NCI-H226 (cell line): ENCODE data around the gene PZP.
"Not testable (repeated sequence)": the region's sequence is repeated elsewhere in the genome, so short reads cannot be mapped to it uniquely, and the experiment has no call there.

ENCODE experiments used
- DNase-seq: peaks from one replicate; pipeline ENCODE4 v3.0.0-alpha.2; 2015

The PZP gene

DNA sequence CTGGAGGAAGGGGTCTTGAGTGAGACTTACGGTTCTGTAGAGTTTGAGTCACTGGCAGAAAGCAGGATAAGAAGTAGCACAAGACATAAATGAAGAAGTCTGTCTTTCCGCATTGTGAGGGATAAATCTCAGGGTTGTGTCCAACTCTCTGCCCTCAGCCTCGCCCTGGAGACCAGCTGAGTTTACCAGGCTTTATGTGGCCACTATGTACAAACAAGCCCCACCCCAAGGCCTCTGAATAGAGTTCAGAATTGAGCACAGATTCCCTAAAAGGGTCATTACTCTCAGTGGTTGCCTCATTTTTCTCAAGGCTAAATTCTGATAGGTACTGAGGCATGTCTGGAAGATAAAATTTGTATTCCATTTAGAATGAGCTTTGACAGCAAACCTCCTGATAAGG is at the start of gene PZP:
Gene PZP (minus strand): TSS at position 167 of the 400 bp plus-strand sequence. CDS start 54 bp downstream, at position 113.
- no peak for DNase-seq

DNA sequence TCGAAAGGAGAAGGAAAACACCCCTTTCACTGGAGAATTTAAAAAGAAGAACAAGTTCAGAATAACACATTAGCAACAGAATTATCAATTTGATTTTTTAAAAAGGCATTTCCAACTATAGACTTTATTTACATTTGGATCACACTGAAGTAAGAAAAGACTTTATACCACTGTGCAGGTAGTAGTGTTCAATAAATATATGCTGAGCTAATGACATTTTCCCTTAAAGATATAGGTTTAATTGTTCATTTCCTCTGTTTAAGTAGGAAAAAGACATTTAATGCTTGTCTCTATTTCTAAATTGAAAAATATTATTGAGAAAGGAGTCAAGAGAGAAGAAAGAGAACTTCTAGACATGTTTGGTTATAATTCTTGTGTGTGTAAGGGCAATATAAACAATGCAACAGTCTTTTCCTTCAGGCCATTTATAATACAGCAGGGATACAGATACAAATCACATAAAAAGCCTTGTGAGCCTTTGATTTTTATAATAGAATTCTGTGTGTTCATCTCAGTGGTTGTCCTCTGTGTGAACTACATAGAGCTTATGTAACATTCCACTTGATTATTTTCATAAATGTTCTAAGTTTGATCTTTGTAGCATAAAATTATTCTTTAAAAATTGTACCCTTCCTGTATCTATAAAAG is 48.7 kb upstream of the PZP start:
- DNase-seq, result no peak

DNA sequence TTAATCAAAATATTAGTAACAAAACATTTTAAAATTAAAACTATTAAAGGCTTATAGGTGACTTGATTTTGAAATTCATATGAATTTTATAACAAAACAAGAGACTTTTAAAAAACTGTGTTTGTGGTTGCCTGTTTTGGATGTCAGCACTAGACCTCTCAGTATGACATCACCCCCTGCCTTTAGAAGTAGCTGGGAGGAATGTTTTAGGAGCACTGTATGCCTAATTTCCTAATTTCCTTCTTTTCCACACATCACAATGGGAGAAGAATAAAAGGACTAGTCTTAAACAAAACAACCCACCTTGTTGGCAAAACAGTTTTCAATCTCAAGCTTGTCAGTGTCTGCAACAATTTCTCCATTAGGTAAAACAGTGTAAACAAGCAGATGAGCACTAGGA is 48.1 kb upstream of the PZP start:
- no peak for DNase-seq

DNA sequence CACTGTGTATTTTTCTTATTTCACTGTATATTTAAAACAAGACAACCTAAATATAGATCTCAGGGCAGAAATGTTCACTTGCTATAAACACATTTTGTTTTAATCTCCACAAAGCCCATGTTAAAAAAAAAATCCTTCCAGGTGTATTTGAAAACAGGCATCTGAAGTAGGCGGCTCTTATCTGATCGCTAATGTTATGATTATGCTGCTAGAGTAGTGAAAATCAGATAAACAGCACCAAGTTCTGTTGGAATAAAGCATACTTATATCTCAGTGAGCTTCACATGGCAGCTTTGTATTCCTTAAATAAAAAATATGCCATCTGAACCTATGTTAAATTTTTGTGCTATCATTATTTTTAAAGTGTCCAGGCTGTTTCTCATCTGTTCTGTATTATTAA is 47.6 kb upstream of the PZP start:
- no peak for DNase-seq

DNA sequence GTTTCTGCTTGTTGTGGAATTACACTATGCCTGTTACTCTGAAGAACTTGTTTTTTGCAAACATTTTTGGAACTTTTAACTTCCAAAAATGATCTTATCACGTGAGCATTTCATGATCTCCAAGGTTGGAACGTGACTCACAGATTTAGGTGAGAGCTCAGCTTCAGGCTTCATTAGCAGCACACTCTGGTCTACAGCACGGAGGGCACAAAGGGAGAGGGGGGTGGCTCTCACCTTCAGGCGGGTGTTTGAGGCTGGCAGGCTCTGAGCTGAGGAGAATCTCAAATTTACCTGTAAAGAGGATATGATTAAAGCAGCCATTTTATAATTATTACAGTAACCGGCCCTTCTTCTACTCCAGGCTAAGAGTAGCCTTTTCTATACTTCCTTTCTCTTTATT is 45.3 kb upstream of the PZP start:
- no peak for DNase-seq

DNA sequence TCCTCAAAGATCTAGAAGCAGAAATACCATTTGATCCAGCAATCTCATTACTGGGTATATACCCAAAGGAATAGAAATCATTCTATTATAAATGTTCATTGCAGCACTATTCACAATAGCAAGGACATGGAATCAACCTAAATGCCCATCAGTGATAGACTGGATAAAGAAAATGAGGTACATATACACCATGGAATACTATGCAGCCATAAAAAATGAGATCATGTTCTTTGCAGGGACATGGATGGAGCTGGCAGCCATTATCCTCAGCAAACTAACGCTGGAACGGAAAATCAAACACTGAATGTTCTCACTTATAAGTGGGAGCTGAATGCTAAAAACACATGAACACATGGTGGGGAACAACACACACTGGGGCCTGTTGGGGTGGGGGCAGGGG is 44.6 kb upstream of the PZP start:
- not testable (repeated sequence) for DNase-seq

DNA sequence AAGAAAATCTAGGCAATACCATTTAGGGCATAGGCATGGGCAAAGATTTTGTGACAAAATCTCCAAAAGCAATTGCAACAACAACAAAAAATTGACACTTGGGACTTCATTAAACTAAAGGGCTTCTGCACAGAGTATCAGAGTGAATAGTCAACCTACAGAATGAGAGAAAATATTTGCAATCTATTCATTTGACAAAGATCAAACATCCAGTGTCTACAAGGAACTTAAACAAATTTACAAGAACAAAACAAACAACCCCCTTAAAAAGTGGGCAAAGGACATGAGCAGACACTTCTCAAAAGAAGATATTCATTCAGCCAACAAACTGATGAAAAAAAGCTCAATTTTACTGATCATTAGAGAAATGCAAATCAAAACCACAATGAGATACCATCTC is 44.1 kb upstream of the PZP start:
- DNase-seq, result no peak

DNA sequence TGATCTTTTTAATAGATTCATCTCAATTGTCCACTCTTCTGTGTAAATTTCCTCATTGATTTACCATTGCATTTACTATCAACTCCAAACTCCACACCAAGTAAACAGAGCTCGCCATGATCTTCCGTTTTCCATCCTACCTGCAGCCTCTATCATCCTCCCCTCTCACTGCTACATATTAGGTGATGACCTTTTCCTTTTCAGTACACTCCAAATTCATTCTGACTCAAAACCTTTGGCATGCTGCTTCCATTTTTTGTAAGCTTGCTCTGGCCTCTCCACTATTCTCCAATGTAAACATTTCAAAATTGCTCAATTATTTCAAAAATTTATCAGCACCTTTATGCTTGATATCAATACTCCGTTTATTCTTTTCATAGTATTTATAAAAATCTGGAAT is 40.2 kb upstream of the PZP start:
- no peak for DNase-seq

DNA sequence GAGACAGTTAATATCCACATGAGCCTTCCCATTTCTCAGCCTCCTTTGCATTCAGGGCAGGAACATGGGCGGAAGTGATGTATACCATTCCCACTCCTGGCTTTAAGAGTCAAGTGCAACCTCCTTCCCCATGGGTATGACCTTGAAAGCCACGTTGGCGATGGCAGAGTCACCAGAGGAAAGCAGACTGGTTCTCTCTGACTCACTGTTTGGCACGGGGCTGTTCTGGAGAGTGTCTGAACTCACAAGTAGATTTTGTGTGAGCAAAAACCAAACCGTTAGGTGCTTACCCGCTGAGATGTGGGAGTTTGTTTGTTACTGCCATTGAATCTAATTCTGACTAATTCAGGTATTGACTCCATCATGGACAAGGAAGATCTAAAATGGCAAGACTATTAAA is 36.7 kb upstream of the PZP start:
- no peak for DNase-seq

DNA sequence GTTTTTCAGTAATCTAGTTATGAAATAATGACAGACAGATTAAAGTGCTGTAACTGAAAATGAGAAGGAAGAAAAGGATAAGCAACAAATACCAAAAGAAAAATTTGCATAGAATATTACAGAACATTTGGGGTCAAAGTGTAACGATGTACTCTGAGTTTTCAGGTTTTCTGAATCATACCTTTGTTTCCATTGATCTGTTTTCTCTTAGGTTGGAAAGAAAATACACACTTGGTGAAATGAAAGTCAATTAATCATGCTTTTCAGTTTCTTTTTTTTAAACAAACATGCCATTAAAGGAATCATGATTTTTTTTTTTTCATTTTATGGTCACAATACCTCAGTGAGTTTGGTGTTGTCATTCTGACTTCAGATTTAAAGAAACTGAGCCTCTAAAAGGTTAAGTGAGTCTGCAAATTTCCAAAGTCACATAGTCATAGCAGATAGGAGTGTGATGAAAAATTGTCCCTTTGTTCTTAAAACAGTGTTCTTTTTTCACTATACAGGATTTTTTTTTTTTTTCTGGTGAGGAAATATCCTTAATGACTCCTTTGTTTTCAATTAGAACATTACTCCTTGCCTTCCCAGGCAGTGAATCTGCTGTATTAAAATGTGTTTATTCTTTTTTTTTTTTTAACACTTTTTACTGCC is 35.9 kb upstream of the PZP start:
- no peak for DNase-seq

DNA sequence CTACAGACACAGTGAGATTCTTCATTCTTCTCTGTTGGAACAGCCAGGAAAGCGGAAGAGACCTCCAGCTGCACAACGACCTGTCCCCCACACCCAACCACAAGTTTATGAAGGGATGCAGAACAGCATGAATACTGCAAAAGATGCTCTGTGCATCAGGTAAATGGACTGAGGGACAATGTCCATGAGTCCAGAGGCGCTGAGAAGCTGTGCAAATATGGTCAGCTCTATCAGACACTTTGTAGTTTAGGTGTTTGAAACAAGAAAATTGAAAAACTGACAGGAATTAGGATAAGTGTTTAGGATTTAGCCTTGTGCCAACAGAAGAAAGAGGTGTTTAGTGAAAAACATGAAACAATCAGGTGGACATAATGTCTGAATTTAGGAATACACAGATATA is 33.1 kb upstream of the PZP start:
- no peak for DNase-seq

DNA sequence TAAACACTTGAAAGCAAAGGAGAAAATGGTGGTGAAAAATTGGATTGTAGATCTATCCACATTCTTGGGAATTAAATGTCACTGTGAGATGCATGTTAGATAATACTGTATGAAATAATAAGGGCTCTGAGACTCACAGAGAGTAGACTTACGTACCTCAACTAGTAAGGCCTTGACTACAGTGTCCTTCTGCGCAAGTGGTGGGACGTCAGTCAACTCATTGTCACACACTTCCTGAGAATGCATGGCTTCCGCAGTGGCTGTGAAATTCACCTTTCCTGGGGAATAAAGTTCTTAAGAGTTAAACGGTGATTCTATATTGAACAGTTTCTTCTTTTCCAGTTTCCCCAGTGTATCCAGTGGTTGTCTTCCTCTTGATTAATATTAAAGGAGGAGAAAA is 32.6 kb upstream of the PZP start:
- no peak for DNase-seq

DNA sequence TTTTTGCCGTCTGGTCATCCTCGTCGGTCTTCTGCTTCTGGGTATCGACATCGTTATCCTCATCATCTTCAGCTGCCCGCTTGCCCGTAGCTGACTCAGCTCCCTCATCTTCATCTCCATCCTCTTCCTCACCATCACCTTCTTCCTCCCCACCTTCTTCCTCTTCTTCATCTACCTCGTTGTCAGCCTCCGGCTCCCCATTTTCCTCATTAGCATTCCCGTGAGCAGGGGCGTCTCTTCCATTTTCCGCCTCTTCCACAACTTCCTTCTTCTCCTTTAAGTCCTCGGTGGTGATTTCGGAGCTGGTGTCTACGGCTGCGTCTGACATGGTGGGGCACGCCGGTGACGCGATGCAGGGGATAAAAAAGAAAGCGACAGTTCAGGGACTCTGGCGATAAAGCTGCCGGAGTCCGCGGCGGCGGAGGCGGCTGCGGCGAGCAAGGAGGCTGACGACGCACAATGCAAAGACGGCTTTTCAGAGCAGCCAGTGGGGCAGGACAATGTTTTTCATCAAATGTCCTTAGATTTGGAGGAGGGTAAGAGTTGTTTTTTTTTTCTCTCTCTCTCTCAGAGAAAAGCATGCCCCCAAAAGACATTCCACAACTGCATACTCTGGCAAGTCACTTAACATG is 31.9 kb upstream of the PZP start:
- not testable (repeated sequence) for DNase-seq

DNA sequence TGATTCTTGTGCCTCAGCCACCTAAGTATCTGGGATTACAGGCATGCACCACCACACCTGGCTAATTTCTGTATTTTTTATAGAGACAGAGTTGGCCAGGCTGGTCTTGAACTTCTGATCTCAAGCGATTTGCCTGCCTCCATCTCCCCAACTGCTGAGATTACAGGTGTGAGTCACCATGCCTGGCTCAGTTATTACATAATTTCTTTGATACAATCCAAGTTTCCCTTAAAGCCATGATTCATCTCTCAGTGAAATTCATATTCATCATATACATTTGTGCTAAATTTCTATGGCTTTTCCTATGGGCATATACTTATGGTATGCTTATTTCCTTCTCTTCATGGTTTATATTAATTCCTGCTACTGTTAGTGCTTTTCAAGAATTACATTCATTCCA is 29.1 kb upstream of the PZP start:
- DNase-seq, result peak; percentile 2

DNA sequence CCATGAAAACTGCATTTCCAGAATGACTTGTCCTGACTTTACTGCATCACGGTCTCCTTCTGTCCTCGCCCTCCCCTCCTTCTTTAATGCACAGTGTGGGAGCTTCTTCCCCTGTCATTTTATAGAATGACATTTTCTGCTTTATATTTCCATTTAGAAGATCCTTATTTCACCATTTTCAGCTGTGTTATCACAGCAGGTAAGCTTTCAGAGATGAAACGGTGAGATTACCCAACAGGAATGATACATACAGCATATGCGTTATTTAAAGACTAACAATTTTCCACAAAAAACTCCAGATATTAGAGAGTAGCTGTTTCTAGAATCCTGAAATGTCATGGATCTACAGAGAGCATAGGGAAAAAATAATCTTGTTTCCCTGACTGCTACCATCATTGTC is 27.3 kb upstream of the PZP start:
- no peak for DNase-seq

DNA sequence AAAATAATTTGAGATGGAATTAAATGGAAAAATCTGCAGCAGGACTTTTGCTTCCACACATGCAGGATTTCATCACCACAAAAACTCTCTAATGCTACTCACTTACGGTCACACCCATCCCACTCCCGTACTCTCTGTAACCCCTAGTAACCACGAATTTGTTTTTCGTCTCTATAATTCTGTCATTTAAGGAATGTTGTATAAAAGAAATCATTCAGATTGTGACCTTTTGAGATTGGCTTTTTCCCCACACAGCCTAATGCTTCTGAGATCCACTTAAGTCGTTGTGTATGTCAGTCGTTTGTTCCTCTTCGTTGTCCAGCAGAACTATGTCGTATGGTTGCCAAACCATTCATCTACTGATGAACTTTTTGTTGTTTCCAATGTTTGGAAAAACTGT is 19.8 kb upstream of the PZP start:
- DNase-seq, result no peak

DNA sequence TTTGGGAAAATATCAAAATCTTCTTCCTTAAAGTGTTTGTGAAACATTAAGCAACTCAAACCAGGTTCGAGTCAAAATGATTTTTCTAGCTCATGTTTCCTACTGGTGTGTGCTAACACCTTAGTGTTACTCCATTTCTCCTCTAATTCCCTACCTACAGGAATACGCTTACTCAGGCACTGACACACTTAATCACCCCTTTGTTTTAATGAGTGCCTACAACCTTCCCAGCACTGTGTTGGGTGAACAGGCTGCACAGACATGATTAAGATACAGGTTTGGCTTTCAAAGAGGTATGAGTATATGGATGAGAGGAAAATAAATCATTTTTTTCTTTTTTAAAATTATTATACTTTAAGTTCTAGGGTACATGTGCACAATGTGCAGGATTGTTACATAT is 15.6 kb upstream of the PZP start:
- no peak for DNase-seq

DNA sequence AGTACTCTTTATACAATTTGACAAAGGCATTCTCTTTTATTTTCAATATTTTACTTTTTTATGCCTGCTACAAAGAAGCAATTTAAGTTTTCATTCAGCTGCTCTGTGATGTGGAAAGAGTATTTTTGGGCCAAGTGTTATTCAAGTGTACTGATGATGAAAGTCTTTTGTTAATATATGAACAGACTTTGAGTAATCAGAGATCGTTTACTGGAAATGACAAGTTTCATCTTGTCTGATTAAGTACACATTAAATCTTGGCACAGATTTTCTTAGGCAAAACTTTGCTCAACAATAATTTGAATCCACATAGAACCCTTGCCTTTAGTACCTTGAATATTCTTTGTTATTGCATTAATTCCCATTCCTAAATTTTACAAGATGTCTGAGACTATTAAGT is 13.3 kb upstream of the PZP start:
- DNase-seq, result no peak

DNA sequence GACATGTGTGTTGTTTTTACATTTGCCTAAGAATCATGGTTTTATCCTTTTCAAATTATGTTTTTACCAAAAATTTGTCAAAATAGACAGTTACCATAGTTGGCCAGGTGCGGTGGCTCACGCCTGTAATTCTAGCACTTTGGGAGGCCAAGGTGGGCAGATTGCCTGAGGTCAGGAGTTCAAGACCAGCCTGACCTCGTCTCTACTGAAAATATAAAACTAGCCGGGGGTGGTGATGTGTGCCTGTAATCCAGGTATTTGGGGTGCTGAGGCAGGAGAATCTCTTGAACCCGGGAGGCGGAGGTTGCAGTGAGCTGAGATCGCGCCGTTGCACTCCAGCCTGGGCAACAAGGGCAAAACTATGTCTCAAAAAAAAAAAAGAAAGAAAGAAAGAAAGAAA is 12.8 kb upstream of the PZP start:
- DNase-seq, result not testable (repeated sequence)

DNA sequence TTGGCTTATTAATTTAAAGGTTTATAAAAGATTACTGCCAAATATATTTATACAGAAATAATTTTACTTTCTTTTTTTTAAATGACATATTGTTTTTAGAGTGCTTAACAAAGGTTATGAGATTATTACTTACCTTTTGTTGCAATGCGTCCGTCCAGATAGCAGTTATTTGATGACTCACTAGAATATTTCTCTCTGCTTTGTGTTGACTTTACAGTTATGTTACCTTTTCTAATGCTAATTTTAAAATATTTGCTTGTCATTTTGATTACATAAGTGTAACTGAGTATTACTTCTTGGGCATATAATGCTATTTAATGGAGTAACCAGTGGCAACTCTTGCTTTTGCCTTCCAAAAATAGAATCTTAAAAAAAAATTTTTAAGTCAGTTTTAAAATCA is 6.3 kb upstream of the PZP start:
- DNase-seq, result no peak

DNA sequence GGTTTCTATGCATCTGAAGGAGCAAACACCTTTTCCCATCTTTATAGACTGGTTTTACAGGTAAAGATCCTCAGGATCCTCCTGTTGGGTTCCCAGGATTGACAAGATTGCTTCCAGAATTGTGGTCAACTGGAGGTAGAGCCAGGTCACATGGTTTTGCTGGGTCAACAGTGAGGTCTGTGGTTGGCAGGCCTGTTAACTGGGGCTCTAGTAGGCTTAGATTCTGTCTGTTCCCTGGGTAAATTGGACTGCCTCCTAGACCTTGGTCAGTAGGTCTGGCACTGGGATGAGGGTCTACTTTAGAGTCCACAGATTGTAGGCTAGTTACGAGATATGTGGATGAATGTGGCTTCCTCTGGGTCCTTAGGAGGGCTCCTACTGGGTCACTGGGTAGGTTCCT is 3.5 kb upstream of the PZP start:
- DNase-seq, result no peak

DNA sequence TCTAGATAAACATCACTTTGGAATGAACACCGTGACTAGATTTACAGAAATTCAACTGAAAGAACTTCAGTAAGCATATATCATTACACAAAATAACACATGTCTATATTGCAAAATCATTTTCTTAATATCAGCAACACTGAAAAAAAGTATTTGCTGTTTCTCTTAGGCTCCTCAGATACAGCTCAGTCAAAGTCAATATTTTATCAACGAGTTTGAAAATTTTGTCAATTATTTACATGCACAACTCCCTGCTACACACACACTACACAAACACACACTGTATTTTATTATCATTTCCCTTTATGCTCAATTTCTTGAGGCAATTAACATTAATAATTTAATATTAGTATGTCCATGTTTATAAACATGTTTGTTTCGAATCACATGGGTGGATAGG is 3.8 kb downstream of the PZP start:
- DNase-seq, result no peak

DNA sequence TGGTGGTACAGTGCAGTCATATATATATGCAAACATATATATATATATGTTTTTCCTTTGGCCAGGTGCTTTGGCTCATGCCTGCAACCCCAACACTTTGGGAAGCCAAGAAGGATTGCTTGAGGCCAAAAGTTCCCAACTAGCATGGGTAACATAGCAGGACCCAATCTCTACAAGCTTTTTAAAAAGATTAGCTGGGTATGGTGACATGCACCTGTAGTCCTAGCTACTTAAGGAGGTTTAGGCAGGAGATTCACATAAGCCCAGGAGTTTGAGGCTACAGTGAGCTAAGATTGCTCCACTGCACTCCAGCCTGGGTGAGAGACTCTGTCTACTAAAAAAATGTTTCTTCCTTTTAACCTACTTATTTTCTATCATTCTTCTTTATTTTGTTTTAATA is 10.2 kb downstream of the PZP start:
- no peak for DNase-seq

DNA sequence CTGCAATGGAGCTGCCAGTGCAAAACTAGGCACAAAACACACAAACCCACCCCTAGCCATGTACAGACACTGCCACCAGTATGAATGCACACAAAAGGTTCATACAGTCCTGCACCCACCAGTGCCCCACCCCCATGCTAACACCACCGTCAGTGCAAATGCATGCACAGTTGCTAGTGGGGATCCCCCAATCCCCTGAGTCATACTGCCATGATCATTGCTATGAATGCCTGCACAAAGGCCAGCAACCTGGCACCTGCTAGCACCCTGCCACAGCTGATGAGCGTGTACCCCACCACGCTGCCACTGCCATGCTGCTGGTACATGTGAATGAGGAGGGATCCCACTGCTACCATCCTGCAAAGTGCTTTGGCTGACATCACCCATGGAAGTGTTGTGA is 23.9 kb downstream of the PZP start:
- DNase-seq, result no peak

DNA sequence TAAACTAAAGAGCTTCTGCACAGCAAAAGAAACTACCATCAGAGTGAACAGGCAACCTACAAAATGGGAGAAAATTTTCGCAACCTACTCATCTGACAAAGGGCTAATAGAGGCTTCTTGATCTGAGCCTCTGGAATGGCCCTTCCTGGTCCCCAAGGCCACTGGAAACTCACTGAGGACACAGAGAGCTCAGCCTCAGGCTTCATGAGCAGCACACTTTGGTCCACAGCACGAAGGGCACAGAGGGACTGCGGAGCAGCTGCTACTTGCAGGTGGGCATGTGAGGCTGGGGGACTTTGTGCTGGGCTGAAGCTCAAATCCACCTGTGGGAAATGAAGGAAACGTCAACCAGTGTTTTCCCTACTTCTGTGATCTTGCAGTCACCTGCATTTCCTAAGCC is 27.4 kb downstream of the PZP start:
- no peak for DNase-seq
